Caco-2 (cell line): ENCODE measurements around the gene MPV17L2. TPM values are rescaled to one million over a fixed set of nuclear protein-coding genes. Genes with fewer than 3 reads are reported as not detected.
A peak's percentile ranks its signal among the peaks of the same experiment; 100 is the strongest.

Source experiments
- BruUV-seq: library from RNA; stranded (reverse); fragments of 400-500 nt; replicated peaks from 2 replicates; lab custom pipeline; 2021; lab: Mats Ljungman, UMichigan
- CTCF ChIA-PET: fragments of 300-600 bp; sonication (Branson Sonifier 250); formaldehyde crosslinking; loops from one replicate; lab custom pipeline; 2022; ENCODE audit warnings: antibody characterized with exemption; lab: Charles Lee
- POLR2A ChIA-PET: fragments of 300-600 bp; sonication (Branson Sonifier 250); formaldehyde crosslinking; loops from one replicate; lab custom pipeline; 2022; ENCODE audit warnings: antibody characterized with exemption; lab: Charles Lee
- DNase-seq, 2 experiments: peaks; one replicate each; pipeline versions ENCODE4 v3.0.0 to v3.0.0-alpha.2; 2020 to 2022
- H3K27me3 ChIP-seq: replicated peaks from 2 replicates; pipeline ENCODE4 v1.6.0; 2011; ENCODE audit warnings: low read length; ENCODE audit not compliant: control insufficient read depth, insufficient read depth
- H3K36me3 ChIP-seq: 2 replicates; pipeline ENCODE4 v1.5.1; 2011; ENCODE audit warnings: low read length; ENCODE audit not compliant: control insufficient read depth, insufficient read depth
- H3K4me1 ChIP-seq: fragments of 250-450 bp; sonication (Bioruptor Pico); 2 replicates; pipeline ENCODE4 v1.5.1; 2020; ENCODE audit warnings: mild to moderate bottlenecking
- H3K4me3 ChIP-seq: 2 replicates; pipeline ENCODE4 v1.5.1; 2011; ENCODE audit warnings: low read depth, mild to moderate bottlenecking, control low read depth, low read length
- H3K9me3 ChIP-seq: fragments of 250-450 bp; sonication (Bioruptor Pico); 2 replicates; pipeline ENCODE4 v1.5.1; 2020; ENCODE audit warnings: mild to moderate bottlenecking, moderate library complexity
- H3K27ac Mint-ChIP-seq: one replicate; pipeline ENCODE4 v1.8.0; 2022; ENCODE audit warnings: mixed read lengths; ENCODE audit not compliant: unreplicated experiment
- H3K27me3 Mint-ChIP-seq: one replicate; pipeline ENCODE4 v1.8.0; 2022; ENCODE audit warnings: mixed read lengths; ENCODE audit not compliant: insufficient read depth, unreplicated experiment
- H3K36me3 Mint-ChIP-seq: one replicate; pipeline ENCODE4 v1.8.0; 2022; ENCODE audit warnings: mild to moderate bottlenecking, mixed read lengths; ENCODE audit not compliant: insufficient read depth, unreplicated experiment
- H3K4me1 Mint-ChIP-seq: one replicate; pipeline ENCODE4 v1.8.0; 2022; ENCODE audit warnings: low read depth, mixed read lengths; ENCODE audit not compliant: unreplicated experiment
- H3K4me3 Mint-ChIP-seq: one replicate; pipeline ENCODE4 v1.8.0; 2022; ENCODE audit warnings: mild to moderate bottlenecking, moderate library complexity, mixed read lengths; ENCODE audit not compliant: unreplicated experiment
- H3K9me3 Mint-ChIP-seq: one replicate; pipeline ENCODE4 v1.8.0; 2022; ENCODE audit warnings: mixed read lengths; ENCODE audit not compliant: unreplicated experiment
- CTCF ChIP-seq, 2 experiments: fragments of 200-600 bp in 1 of 2; IDR thresholded peaks; 1 replicate in 1 of 2; 2 replicates in 1 of 2; pipeline versions ENCODE4 v1.5.1 to v1.8.0; 2011 to 2022; ENCODE audit warnings: antibody characterized with exemption in 1 of 2, control low read depth in 1 of 2, inconsistent platforms in 1 of 2, low read depth in 1 of 2, low read length in 1 of 2, mild to moderate bottlenecking in 1 of 2, moderate library complexity in 1 of 2; ENCODE audit not compliant: insufficient read depth in 1 of 2, severe bottlenecking in 1 of 2, unreplicated experiment in 1 of 2
- intact Hi-C: fragments of 100-400 bp; cut with micrococcal nuclease; formaldehyde crosslinking; loops from one replicate; pipeline ENCODE4 v1.10.0; 2022; ENCODE audit not compliant: unreplicated experiment
- total RNA-seq: library from RNA; stranded (reverse); gene quantifications from 2 replicates; pipeline ENCODE4 v1.2.3, GENCODE V29; 2022

The MPV17L2 gene
- total RNA-seq, 1 experiment from 2014 or later = 16.6 TPM

- peak overlapping the region; percentile 39 for H3K27ac Mint-ChIP-seq
- POLR2A ChIA-PET = no interaction called here
These were observed 5.4 kb downstream of the MPV17L2 start for GRCh38 chr19:18198374-18198773.

GRCh38 chr19:18202397-18202777 is 9.4 kb downstream of the MPV17L2 start:
- peaks cover 10% of the 10 kb centered on the region for H3K36me3 Mint-ChIP-seq
- TF ChIP-seq CTCF (IDR thresholded peaks at IDR 0.05; ENCODE audit: insufficient read depth in 1 of 2, low read depth in 1 of 2, low read length in 1 of 2, severe bottlenecking in 1 of 2, unreplicated experiment in 1 of 2) = no peak
- CTCF ChIA-PET = no interaction called here
- H3K4me1 Mint-ChIP-seq = no peaks in the 10 kb centered on the region
- intact Hi-C loops = no loop called here
- Histone ChIP-seq H3K36me3 (no peaks in the 10 kb centered on the region; the same call in 1 of the 2 replicates), H3K9me3 (no peaks in the 10 kb centered on the region), H3K4me1 (peaks cover 5% of the 10 kb centered on the region; the same call in 1 of the 2 replicates), H3K4me3 (no peak overlapping the region; the same call in 1 of the 2 replicates), H3K27me3 (no peaks in the 10 kb centered on the region)
- no peak overlapping the region for H3K27ac Mint-ChIP-seq
- H3K9me3 Mint-ChIP-seq = no peaks in the 10 kb centered on the region
- DNase-seq = no peak
- no peaks in the 10 kb centered on the region for H3K27me3 Mint-ChIP-seq
- BruUV-seq = no TSS peak
- POLR2A ChIA-PET = interaction anchor here (1.0 kb wide), 1 partner anchor 9 kb away, joined by 5 read pairs; the partner anchor contains the start of gene MPV17L2
- peak overlapping the region; percentile 90 for H3K4me3 Mint-ChIP-seq

More at GRCh38 chr19:18198374-18198773, 5.4 kb downstream of the MPV17L2 start:
- Mint-ChIP-seq H3K27me3 (no peaks in the 10 kb centered on the region), H3K4me3 (no peak overlapping the region), H3K36me3 (peaks cover 5% of the 10 kb centered on the region), H3K9me3 (no peaks in the 10 kb centered on the region), H3K4me1 (no peaks in the 10 kb centered on the region)
- peaks cover 4% of the 10 kb centered on the region; the same call in 1 of the 2 replicates for H3K4me1 ChIP-seq
- no peaks in the 10 kb centered on the region for H3K9me3 ChIP-seq
- no TSS peak for BruUV-seq
- intact Hi-C loops = no loop called here
- no peaks in the 10 kb centered on the region for H3K27me3 ChIP-seq
- no peaks in the 10 kb centered on the region; the same call in 1 of the 2 replicates for H3K36me3 ChIP-seq
- no peak for DNase-seq
- no peak overlapping the region for H3K4me3 ChIP-seq
- TF ChIP-seq CTCF (IDR thresholded peaks at IDR 0.05; ENCODE audit: insufficient read depth in 1 of 2, low read depth in 1 of 2, low read length in 1 of 2, severe bottlenecking in 1 of 2, unreplicated experiment in 1 of 2) = no peak
- CTCF ChIA-PET = no interaction called here

- CTCF ChIA-PET = interaction anchor here (1.4 to 2.7 kb wide), 4 partner anchors 10 to 126 kb away, joined by 7 to 13 read pairs (median 8); partner anchors contain the start of gene MPV17L2
- H3K27me3 ChIP-seq = no peaks in the 10 kb centered on the region
- no peaks in the 10 kb centered on the region; the same call in 1 of the 2 replicates for H3K36me3 ChIP-seq
- H3K4me1 ChIP-seq = peaks cover 5% of the 10 kb centered on the region; the same call in 1 of the 2 replicates
- Mint-ChIP-seq H3K27ac (peak overlapping the region; percentile 87), H3K9me3 (no peaks in the 10 kb centered on the region), H3K36me3 (peaks cover 10% of the 10 kb centered on the region), H3K4me3 (peak overlapping the region; percentile 90), H3K27me3 (no peaks in the 10 kb centered on the region), H3K4me1 (no peaks in the 10 kb centered on the region)
- peak; percentile 28 to 43 for TF ChIP-seq CTCF (IDR thresholded peaks at IDR 0.05; ENCODE audit: insufficient read depth in 1 of 2, low read depth in 1 of 2, low read length in 1 of 2, severe bottlenecking in 1 of 2, unreplicated experiment in 1 of 2)
- BruUV-seq = no TSS peak
- no peaks in the 10 kb centered on the region for H3K9me3 ChIP-seq
- peak overlapping the region; percentile 90 for H3K4me3 ChIP-seq
- intact Hi-C loops = no loop called here
- peak in 1 of 2 experiments; percentile 46 for DNase-seq
- POLR2A ChIA-PET = interaction anchor here (1.0 kb wide), 1 partner anchor 10 kb away, joined by 5 read pairs; the partner anchor contains the start of gene MPV17L2
These were observed 9.9 kb downstream of the MPV17L2 start for GRCh38 chr19:18202778-18203407.
